ENCODE data around the gene XPNPEP1.

The XPNPEP1 gene

GRCh38 chr10:109914966-109915365 lies 8.3 kb downstream of the XPNPEP1 start:
- no peak overlapping the region for H3K4me3 ChIP-seq (ENCODE audit: low read depth, low read length)
- TF ChIP-seq CTCF (conservative IDR thresholded peaks at IDR 0.05; ENCODE audit: low read depth, low read length) = no peak
- DNase-seq (ENCODE audit: low read depth) = peak; percentile 93

- DNase-seq (ENCODE audit: low read depth) = no peak
- H3K4me3 ChIP-seq (ENCODE audit: low read depth, low read length) = no peak overlapping the region
- no peak for TF ChIP-seq CTCF (conservative IDR thresholded peaks at IDR 0.05; ENCODE audit: low read depth, low read length)
Measured at GRCh38 chr10:109913306-109913892, 9.9 kb downstream of the XPNPEP1 start.

GRCh38 chr10:109912335-109913281 lies 10.7 kb downstream of the XPNPEP1 start:
- no peak for TF ChIP-seq CTCF (conservative IDR thresholded peaks at IDR 0.05; ENCODE audit: low read depth, low read length)
- peak; percentile 91 for DNase-seq (ENCODE audit: low read depth)
- no peak overlapping the region for H3K4me3 ChIP-seq (ENCODE audit: low read depth, low read length)

DNA sequence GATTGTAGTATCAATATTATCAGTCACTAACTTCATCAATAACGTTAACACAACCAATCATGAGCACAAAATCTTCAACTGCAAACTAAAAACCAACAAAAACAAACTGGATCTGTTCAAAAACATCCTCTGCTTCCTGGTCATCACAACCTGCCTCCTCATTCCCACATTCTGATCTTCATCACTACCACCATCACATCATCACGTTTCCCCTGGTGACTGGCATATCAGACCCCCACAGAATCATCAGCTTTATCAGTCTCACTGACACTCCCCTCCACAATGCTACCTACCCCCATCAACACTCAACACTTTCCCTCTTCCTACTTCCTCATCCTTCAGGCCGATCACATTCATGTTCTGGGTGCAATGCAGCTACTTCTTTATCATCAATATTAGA lies 11.4 kb downstream of the XPNPEP1 start:
- DNase-seq (ENCODE audit: low read depth) = no peak
- no peak overlapping the region for H3K4me3 ChIP-seq (ENCODE audit: low read depth, low read length)
- TF ChIP-seq CTCF (conservative IDR thresholded peaks at IDR 0.05; ENCODE audit: low read depth, low read length) = no peak

DNA sequence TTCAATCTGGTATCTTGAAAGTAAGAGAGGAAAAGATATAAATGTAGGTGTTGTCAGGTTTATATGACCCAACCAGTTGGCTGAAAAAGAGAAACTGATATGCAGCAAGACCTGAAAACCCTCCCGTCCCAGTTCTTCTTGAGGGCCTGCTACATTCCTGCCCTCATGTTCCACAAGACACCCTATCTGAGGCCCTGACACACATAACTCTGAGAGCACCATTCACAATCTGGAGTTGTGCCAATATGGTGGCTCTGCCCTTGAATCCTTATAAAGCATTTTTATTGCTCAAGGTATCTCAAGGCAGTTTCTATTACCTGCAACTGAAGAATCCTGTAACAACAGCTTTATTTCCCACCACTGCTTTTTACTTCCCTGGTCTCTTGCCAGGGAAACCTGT lies 17.0 kb downstream of the XPNPEP1 start:
- DNase-seq (ENCODE audit: low read depth) = no peak
- H3K4me3 ChIP-seq (ENCODE audit: low read depth, low read length) = no peak overlapping the region
- no peak for TF ChIP-seq CTCF (conservative IDR thresholded peaks at IDR 0.05; ENCODE audit: low read depth, low read length)

DNA sequence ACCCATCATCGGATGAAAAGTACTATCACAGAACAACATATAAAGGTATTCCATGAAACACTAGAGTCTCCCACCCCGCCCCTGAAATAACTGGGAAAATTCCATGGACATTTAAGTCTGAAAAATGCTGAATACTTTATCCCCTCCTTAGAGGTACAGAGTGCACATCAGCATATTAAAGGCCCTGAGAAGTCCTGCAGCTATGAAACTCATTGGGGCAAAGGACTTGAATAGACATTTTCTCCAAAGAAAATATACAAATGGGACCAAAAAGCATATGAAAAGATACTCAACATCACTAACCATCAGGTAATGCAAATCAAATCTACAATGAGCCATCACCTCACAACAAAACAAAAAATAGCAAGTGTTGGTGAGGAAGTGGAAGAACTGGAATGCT lies 18.9 kb downstream of the XPNPEP1 start:
- no peak for TF ChIP-seq CTCF (conservative IDR thresholded peaks at IDR 0.05; ENCODE audit: low read depth, low read length)
- no peak overlapping the region for H3K4me3 ChIP-seq (ENCODE audit: low read depth, low read length)
- DNase-seq (ENCODE audit: low read depth) = no peak

Data from choroid plexus epithelial cell (primary cell).